Suprapubic skin (tissue), 4 donors: ENCODE data around the gene KCNT2.

ENCODE experiments used
- CTCF ChIP-seq, 2 donors: fragments of 200-600 bp in 1 of 2; fragments of 450-650 bp in 1 of 2; sonication (generic) in 1 of 2; IDR thresholded peaks; one replicate each; pipeline ENCODE4 v1.5.1; 2016 to 2019; ENCODE audit warnings: antibody characterized with exemption in 2 of 2, mild to moderate bottlenecking in 1 of 2, moderate library complexity in 1 of 2
- EP300 ChIP-seq: sonication (generic); formaldehyde crosslinking; IDR thresholded peaks from one replicate; pipeline ENCODE4 v1.6.1; 2017; ENCODE audit warnings: antibody characterized with exemption
- POLR2A ChIP-seq, 2 donors: fragments of 450-650 bp; IDR thresholded peaks; one replicate each; pipeline ENCODE4 v1.6.1; 2017; ENCODE audit warnings: antibody characterized with exemption in 2 of 2, mild to moderate bottlenecking in 2 of 2, moderate library complexity in 2 of 2
- POLR2AphosphoS5 ChIP-seq, 3 donors: sonication (generic); formaldehyde crosslinking; IDR thresholded peaks; one replicate each; pipeline ENCODE4 v1.6.1; 2017; ENCODE audit warnings: antibody characterized with exemption in 3 of 3

- TF ChIP-seq CTCF (IDR thresholded peaks at IDR 0.05) (no peak), EP300 (no peak), POLR2A (IDR thresholded peaks at IDR 0.05) (no peak), POLR2AphosphoS5 (IDR thresholded peaks at IDR 0.05) (no peak)
Observed at GRCh38 chr1:196654271-196654670, 46.0 kb upstream of the KCNT2 start.
